KMS-11 (cell line): ENCODE measurements around the gene MYO1G.
"Not testable (repeated sequence)": the region's sequence is repeated elsewhere in the genome, so short reads cannot be mapped to it uniquely, and the experiment has no call there.

Experiments used
- H2AFZ ChIP-seq: fragments of 200-600 bp; sonication (generic); 2 replicates; pipeline ENCODE4 v1.6.1; 2016; ENCODE audit warnings: antibody characterized with exemption, mixed run types, low read depth
- H3K27ac ChIP-seq: fragments of 200-600 bp; sonication (generic); 2 replicates; pipeline ENCODE4 v1.6.1; 2016; ENCODE audit warnings: mild to moderate bottlenecking, mixed run types
- H3K27me3 ChIP-seq: fragments of 200-600 bp; sonication (generic); 2 replicates; pipeline ENCODE4 v1.6.1; 2017; ENCODE audit warnings: mild to moderate bottlenecking, low read depth, mixed run types, moderate library complexity; ENCODE audit not compliant: insufficient read depth
- H3K36me3 ChIP-seq: fragments of 200-600 bp; sonication (generic); 2 replicates; pipeline ENCODE4 v1.6.1; 2017; ENCODE audit warnings: mild to moderate bottlenecking, mixed run types; ENCODE audit not compliant: insufficient read depth
- H3K4me1 ChIP-seq: fragments of 200-600 bp; sonication (generic); 2 replicates; pipeline ENCODE4 v1.6.1; 2016; ENCODE audit warnings: mild to moderate bottlenecking, low read depth, mixed run types; ENCODE audit not compliant: poor library complexity, severe bottlenecking
- H3K4me2 ChIP-seq: fragments of 200-600 bp; sonication (generic); 2 replicates; pipeline ENCODE4 v1.7.0; 2016; ENCODE audit warnings: mild to moderate bottlenecking, mixed run types
- H3K4me3 ChIP-seq: fragments of 200-600 bp; sonication (generic); IDR thresholded peaks from 2 replicates; pipeline ENCODE4 v1.6.1; 2017; ENCODE audit warnings: low read depth, low read length, mixed read lengths; ENCODE audit not compliant: insufficient read depth
- H3K79me2 ChIP-seq: fragments of 200-600 bp; sonication (generic); 2 replicates; pipeline ENCODE4 v1.6.1; 2016; ENCODE audit warnings: low read depth, mixed run types; ENCODE audit not compliant: insufficient read depth
- H3K9ac ChIP-seq: fragments of 200-600 bp; sonication (generic); 2 replicates; pipeline ENCODE4 v1.6.1; 2016; ENCODE audit warnings: mild to moderate bottlenecking, mixed run types
- H4K20me1 ChIP-seq: fragments of 200-600 bp; sonication (generic); 2 replicates; pipeline ENCODE4 v1.6.1; 2016; ENCODE audit warnings: mild to moderate bottlenecking, mixed run types; ENCODE audit not compliant: insufficient read depth
- TF ChIP-seq, protein P1 (sequence below): fragments of 200-600 bp; sonication (generic); conservative IDR thresholded peaks from 2 replicates; pipeline ENCODE4 v1.6.1; 2017; ENCODE audit warnings: low read depth, mild to moderate bottlenecking, antibody characterized with exemption, low read length, moderate library complexity, mixed read lengths

MYO1G gene

DNA sequence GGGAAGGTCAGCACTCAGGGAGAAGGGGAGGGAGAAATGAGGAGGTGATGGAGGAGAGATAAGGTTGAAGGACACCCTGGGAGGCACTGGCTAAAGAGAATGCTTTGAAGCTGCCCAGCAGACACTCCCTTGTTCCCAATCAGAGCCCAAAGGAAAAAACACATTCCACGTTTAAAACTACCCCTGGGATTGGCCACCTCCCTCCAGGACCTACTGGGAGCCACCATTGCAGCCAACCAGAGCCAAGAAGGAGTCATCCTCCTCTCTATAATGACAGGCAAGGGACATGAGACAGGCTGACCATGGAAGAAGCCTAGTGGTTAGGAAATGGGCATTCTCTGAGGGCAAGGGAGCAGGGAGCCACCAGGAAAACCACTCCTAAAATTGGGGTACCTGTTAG lies 43.8 kb downstream of the MYO1G start:
- Histone ChIP-seq H3K4me1 (peaks cover 5% of the 10 kb centered on the region), H3K36me3 (no peaks in the 10 kb centered on the region), H2AFZ (no peak overlapping the region), H3K4me2 (no peak overlapping the region), H3K9ac (no peak overlapping the region), H3K79me2 (no peaks in the 10 kb centered on the region), H3K4me3 (no peak overlapping the region), H3K27me3 (no peaks in the 10 kb centered on the region), H4K20me1 (no peaks in the 10 kb centered on the region), H3K27ac (no peak overlapping the region)
- TF ChIP-seq, protein P1, sequence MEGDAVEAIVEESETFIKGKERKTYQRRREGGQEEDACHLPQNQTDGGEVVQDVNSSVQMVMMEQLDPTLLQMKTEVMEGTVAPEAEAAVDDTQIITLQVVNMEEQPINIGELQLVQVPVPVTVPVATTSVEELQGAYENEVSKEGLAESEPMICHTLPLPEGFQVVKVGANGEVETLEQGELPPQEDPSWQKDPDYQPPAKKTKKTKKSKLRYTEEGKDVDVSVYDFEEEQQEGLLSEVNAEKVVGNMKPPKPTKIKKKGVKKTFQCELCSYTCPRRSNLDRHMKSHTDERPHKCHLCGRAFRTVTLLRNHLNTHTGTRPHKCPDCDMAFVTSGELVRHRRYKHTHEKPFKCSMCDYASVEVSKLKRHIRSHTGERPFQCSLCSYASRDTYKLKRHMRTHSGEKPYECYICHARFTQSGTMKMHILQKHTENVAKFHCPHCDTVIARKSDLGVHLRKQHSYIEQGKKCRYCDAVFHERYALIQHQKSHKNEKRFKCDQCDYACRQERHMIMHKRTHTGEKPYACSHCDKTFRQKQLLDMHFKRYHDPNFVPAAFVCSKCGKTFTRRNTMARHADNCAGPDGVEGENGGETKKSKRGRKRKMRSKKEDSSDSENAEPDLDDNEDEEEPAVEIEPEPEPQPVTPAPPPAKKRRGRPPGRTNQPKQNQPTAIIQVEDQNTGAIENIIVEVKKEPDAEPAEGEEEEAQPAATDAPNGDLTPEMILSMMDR, result no peak

DNA sequence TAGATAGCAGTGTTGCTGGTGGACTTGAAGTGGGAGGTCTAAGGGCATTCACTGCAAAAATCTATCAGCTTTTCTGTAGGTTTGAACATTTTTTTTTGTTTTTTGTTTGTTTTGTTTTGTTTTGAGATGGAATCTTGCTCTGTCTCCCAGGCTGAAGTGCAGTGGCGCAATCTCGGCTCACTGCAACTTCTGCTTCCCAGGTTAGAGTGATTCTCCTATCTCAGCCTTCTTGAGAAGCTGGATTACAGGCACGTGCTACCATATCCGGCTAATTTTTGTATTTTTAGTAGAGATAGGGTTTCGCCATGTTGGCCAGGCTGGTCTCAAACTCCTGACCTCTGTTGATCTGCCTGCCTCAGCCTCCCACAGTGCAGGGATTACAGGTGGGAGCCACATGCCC lies 44.3 kb downstream of the MYO1G start:
- H3K79me2 ChIP-seq, H3K4me1 ChIP-seq, H4K20me1 ChIP-seq, H3K36me3 ChIP-seq, H3K27me3 ChIP-seq, H3K27ac ChIP-seq, H2AFZ ChIP-seq, H3K4me3 ChIP-seq, H3K4me2 ChIP-seq, H3K9ac ChIP-seq: not testable (repeated sequence)

DNA sequence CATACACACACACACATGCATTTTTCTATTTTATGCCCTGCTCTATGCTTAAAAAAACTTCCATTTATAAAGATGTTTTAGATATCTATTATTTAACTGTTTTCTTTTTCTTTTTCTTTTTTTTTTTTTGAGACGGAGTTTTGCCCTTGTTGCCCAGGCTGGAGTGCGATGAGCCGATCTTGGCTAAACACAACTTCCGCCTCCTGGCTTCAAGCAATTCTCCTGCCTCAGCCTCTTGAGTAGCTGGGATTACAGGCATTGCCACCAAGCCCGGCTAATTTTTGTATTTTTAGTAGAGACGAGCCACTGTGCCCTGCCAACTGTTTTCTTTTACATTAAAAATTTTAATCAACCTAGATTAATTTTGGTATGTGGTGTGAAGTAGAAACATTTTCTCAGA lies 47.9 kb downstream of the MYO1G start:
- Histone ChIP-seq H3K27ac (no peak overlapping the region), H3K4me1 (no peaks in the 10 kb centered on the region), H3K27me3 (no peaks in the 10 kb centered on the region), H4K20me1 (no peaks in the 10 kb centered on the region), H3K4me2 (no peak overlapping the region), H3K36me3 (no peaks in the 10 kb centered on the region), H3K4me3 (no peak overlapping the region), H2AFZ (no peak overlapping the region), H3K79me2 (no peaks in the 10 kb centered on the region), H3K9ac (no peak overlapping the region)
- TF ChIP-seq, protein P1, result no peak

DNA sequence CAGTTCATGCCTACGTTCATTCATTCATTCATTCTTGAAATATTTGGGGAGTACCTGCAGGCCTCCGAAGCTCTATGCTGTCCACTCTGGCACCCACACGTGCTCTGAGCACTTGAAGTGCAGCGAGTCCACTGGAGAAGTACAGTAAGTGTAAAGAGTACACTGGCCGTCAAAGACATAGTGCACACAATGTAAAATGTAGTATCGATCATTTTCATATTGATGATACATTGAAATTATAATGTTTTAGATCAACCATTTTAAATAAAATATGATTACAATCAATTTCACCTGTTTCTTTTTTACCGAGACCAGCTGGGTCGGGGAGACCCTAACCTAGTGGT lies 56.5 kb downstream of the MYO1G start:
- Histone ChIP-seq H3K27ac (no peak overlapping the region), H3K4me1 (no peaks in the 10 kb centered on the region), H3K4me3 (no peak overlapping the region), H3K9ac (no peak overlapping the region), H3K27me3 (no peaks in the 10 kb centered on the region), H4K20me1 (no peaks in the 10 kb centered on the region), H3K4me2 (no peak overlapping the region), H3K36me3 (no peaks in the 10 kb centered on the region), H2AFZ (peak overlapping the region; percentile 75), H3K79me2 (no peaks in the 10 kb centered on the region)
- TF ChIP-seq, protein P1, result peak; percentile 60

DNA sequence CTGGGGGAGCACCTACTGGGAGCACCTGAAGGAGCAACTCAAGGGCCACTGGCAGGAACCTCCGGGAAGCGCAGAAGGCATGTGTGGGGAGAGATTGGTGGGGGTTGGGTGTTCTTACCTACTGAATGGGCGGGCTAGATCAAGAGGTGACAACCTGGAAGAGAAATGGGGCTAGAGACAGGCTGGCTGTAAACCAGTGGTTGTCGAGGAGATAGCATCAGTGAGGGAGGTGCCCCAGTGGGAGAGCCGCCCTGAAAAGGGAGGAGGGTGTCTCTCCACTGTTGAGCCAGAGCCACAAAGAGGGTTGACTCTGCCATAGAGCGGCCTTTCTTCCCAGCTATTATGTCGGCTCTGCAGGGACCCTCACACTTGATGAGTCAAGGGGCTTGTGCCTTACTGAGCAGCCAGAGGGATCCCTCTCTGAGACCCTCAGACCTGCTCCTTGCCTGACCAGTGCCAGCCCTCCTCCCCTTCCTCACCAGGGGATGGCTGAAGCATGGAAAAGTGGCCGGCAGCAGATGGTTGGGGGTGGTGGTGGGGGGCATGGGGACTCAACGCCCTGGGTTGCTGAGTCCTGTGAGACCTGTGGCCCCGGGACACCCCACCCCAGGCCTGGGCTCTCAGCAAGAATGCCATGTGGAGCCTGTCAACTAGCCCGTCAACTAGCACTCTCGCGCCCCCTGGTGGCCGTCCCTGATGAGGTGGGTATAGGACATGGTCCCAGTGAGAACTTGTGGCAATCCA lies 57.0 kb downstream of the MYO1G start:
- no peak overlapping the region for H3K4me3 ChIP-seq
- TF ChIP-seq, protein P1, result peak; percentile 97
- H3K9ac ChIP-seq, result no peak overlapping the region
- H3K36me3 ChIP-seq, result no peaks in the 10 kb centered on the region
- peak overlapping the region; percentile 75 for H2AFZ ChIP-seq
- no peak overlapping the region for H3K4me2 ChIP-seq
- H4K20me1 ChIP-seq, result no peaks in the 10 kb centered on the region
- H3K27ac ChIP-seq, result no peak overlapping the region
- no peaks in the 10 kb centered on the region for H3K4me1 ChIP-seq
- no peaks in the 10 kb centered on the region for H3K27me3 ChIP-seq
- H3K79me2 ChIP-seq, result no peaks in the 10 kb centered on the region
